Upper lobe of left lung (tissue), 4 donors: ENCODE data around the gene ZNF408.

Source experiments
- EP300 ChIP-seq, 4 donors: sonication (generic); formaldehyde crosslinking; IDR thresholded peaks; one replicate each; pipeline ENCODE4 v1.5.1; 2017; ENCODE audit warnings: antibody characterized with exemption in 4 of 4, control low read depth in 2 of 4
- TF ChIP-seq, protein P1 (sequence below), 6 experiments: fragments of 450-650 bp in 4 of 6; fragments of 200-600 bp in 2 of 6; sonication (generic) in 2 of 6; IDR thresholded peaks; one replicate each; pipeline ENCODE4 v1.5.1; 2016 to 2019; ENCODE audit warnings: antibody characterized with exemption in 6 of 6

- TF ChIP-seq, protein P1, sequence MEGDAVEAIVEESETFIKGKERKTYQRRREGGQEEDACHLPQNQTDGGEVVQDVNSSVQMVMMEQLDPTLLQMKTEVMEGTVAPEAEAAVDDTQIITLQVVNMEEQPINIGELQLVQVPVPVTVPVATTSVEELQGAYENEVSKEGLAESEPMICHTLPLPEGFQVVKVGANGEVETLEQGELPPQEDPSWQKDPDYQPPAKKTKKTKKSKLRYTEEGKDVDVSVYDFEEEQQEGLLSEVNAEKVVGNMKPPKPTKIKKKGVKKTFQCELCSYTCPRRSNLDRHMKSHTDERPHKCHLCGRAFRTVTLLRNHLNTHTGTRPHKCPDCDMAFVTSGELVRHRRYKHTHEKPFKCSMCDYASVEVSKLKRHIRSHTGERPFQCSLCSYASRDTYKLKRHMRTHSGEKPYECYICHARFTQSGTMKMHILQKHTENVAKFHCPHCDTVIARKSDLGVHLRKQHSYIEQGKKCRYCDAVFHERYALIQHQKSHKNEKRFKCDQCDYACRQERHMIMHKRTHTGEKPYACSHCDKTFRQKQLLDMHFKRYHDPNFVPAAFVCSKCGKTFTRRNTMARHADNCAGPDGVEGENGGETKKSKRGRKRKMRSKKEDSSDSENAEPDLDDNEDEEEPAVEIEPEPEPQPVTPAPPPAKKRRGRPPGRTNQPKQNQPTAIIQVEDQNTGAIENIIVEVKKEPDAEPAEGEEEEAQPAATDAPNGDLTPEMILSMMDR (IDR thresholded peaks at IDR 0.05): no peak
- no peak for TF ChIP-seq EP300 (IDR thresholded peaks at IDR 0.05)
Measured at GRCh38 chr11:46659908-46660307, 40.9 kb upstream of the ZNF408 start.
